Right forelimb (tissue), 1 donor: Measurements from ENCODE around the gene NEK10.

Source experiments
- DNase-seq: peaks from one replicate; pipeline ENCODE4 v3.0.0-alpha.2; 2018

The NEK10 gene

GRCh38 chr3:27220166-27220565 lies 149.0 kb downstream of the NEK10 start:
- no peak for DNase-seq

- DNase-seq = no peak
Measured at GRCh38 chr3:27219127-27219845, 149.9 kb downstream of the NEK10 start.

GRCh38 chr3:27216955-27217552 lies 152.1 kb downstream of the NEK10 start:
- no peak for DNase-seq

GRCh38 chr3:27216295-27216855 lies 152.8 kb downstream of the NEK10 start:
- DNase-seq = no peak

GRCh38 chr3:27213450-27213849 lies 155.7 kb downstream of the NEK10 start:
- DNase-seq = no peak

GRCh38 chr3:27209617-27210264 lies 159.4 kb downstream of the NEK10 start:
- DNase-seq = no peak

- DNase-seq = no peak
Measured at GRCh38 chr3:27208961-27209616, 160.1 kb downstream of the NEK10 start.

- no peak for DNase-seq
Measured at GRCh38 chr3:27202959-27203358, 166.2 kb downstream of the NEK10 start.

- DNase-seq = no peak
Measured at GRCh38 chr3:27201492-27201891, 167.7 kb downstream of the NEK10 start.

GRCh38 chr3:27200721-27201489 lies 168.3 kb downstream of the NEK10 start:
- no peak for DNase-seq

- no peak for DNase-seq
Measured at GRCh38 chr3:27194861-27195483, 174.2 kb downstream of the NEK10 start.

- no peak for DNase-seq
Measured at GRCh38 chr3:27193056-27193455, 176.1 kb downstream of the NEK10 start.

- no peak for DNase-seq
Measured at GRCh38 chr3:27186013-27186412, 183.2 kb downstream of the NEK10 start.

GRCh38 chr3:27185231-27185989 lies 183.8 kb downstream of the NEK10 start:
- no peak for DNase-seq

GRCh38 chr3:27184261-27184660 lies 184.9 kb downstream of the NEK10 start:
- no peak for DNase-seq

GRCh38 chr3:27176256-27176655 lies 192.9 kb downstream of the NEK10 start:
- DNase-seq = no peak

- DNase-seq = no peak
Measured at GRCh38 chr3:27174530-27174929, 194.7 kb downstream of the NEK10 start.

- no peak for DNase-seq
Measured at GRCh38 chr3:27171113-27171512, 198.1 kb downstream of the NEK10 start.

GRCh38 chr3:27166888-27167287 lies 202.3 kb downstream of the NEK10 start:
- no peak for DNase-seq

- no peak for DNase-seq
Measured at GRCh38 chr3:27165321-27165721, 203.9 kb downstream of the NEK10 start.

- no peak for DNase-seq
Measured at GRCh38 chr3:27160779-27161287, 208.3 kb downstream of the NEK10 start.
